ENCODE measurements around the gene ESR2.
"Not testable (repeated sequence)": the region's sequence is repeated elsewhere in the genome, so short reads cannot be mapped to it uniquely, and the experiment has no call there.

The ESR2 gene

GRCh38 chr14:64293976-64294671, at the start of gene ESR2:
TSS of gene ESR2 (minus strand) at chr14:64294371. CDS start at chr14:64282985, 11,386 bp downstream.
- DNase-seq = peak; percentile 10

- no peak for DNase-seq
Observed at GRCh38 chr14:64340560-64341196, 46.5 kb upstream of the ESR2 start.

GRCh38 chr14:64338616-64339316, 44.6 kb upstream of the ESR2 start:
- DNase-seq = peak; percentile 77

GRCh38 chr14:64337888-64338615, 43.9 kb upstream of the ESR2 start:
- DNase-seq = peak; percentile 5

GRCh38 chr14:64329149-64329548, 35.0 kb upstream of the ESR2 start:
- DNase-seq = no peak

- no peak for DNase-seq
Observed at GRCh38 chr14:64326502-64326901, 32.3 kb upstream of the ESR2 start.

- no peak for DNase-seq
Observed at GRCh38 chr14:64324895-64325294, 30.7 kb upstream of the ESR2 start.

GRCh38 chr14:64324461-64324860, 30.3 kb upstream of the ESR2 start:
- DNase-seq = no peak

GRCh38 chr14:64320362-64320761, 26.2 kb upstream of the ESR2 start:
- DNase-seq = not testable (repeated sequence)

- DNase-seq = not testable (repeated sequence)
Observed at GRCh38 chr14:64318695-64319094, 24.5 kb upstream of the ESR2 start.

GRCh38 chr14:64303471-64303917, 9.3 kb upstream of the ESR2 start:
- DNase-seq = no peak

GRCh38 chr14:64298773-64299172, 4.6 kb upstream of the ESR2 start:
- no peak for DNase-seq

- DNase-seq = no peak
Observed at GRCh38 chr14:64296561-64296960, 2.4 kb upstream of the ESR2 start.

GRCh38 chr14:64294672-64295413, 672 bp upstream of the ESR2 start:
- peak; percentile 82 for DNase-seq

GRCh38 chr14:64292197-64292596, 2.0 kb downstream of the ESR2 start:
- no peak for DNase-seq

GRCh38 chr14:64289571-64289970, 4.6 kb downstream of the ESR2 start:
- no peak for DNase-seq

- DNase-seq = no peak
Observed at GRCh38 chr14:64281805-64282204, 12.4 kb downstream of the ESR2 start.

- no peak for DNase-seq
Observed at GRCh38 chr14:64279704-64280668, 14.2 kb downstream of the ESR2 start.

GRCh38 chr14:64278458-64278857, 15.7 kb downstream of the ESR2 start:
- no peak for DNase-seq

GRCh38 chr14:64272019-64272418, 22.2 kb downstream of the ESR2 start:
- DNase-seq = no peak

- no peak for DNase-seq
Observed at GRCh38 chr14:64266239-64266638, 27.9 kb downstream of the ESR2 start.
